IMR-90 (cell line): ENCODE results near the gene SLC39A11. TPM values are rescaled to one million over a fixed set of nuclear protein-coding genes. Genes with fewer than 3 reads are reported as not detected.

Source experiments
- ATAC-seq: fragments of 200-7000 bp; cut with Tn5 transposase; 2 replicates; pipeline ENCODE4 v1.9.1; 2020; ENCODE audit warnings: low read depth, mild to moderate bottlenecking, moderate library complexity
- BruUV-seq: library from RNA; stranded (reverse); fragments of 400-500 nt; replicated peaks from 2 replicates; lab custom pipeline; 2021; lab: Mats Ljungman, UMichigan
- CTCF ChIA-PET: fragments of 300-600 bp; formaldehyde crosslinking; extraction: SDS; loops from one replicate; lab custom pipeline; 2021; ENCODE audit warnings: antibody characterized with exemption; lab: Yijun Ruan, JAX
- POLR2A ChIA-PET: fragments of 300-600 bp; sonication (Branson Sonifier 250); formaldehyde crosslinking; loops from one replicate; lab custom pipeline; 2022; ENCODE audit warnings: antibody characterized with exemption; ENCODE audit not compliant: unreplicated experiment; lab: Charles Lee
- DNase-seq: peaks from one replicate; pipeline ENCODE4 v3.0.0; 2013
- H2AFZ ChIP-seq: replicated peaks from 2 replicates; pipeline ENCODE3; 2013; ENCODE audit warnings: low read length, mild to moderate bottlenecking; ENCODE audit not compliant: poor library complexity
- H2AK5ac ChIP-seq: 2 replicates; pipeline ENCODE4 v1.6.1; 2013; ENCODE audit warnings: low read depth, low read length, inconsistent platforms
- H2AK9ac ChIP-seq: replicated peaks from 2 replicates; pipeline ENCODE3; 2013; ENCODE audit warnings: mild to moderate bottlenecking, low read depth, low read length, moderate library complexity; ENCODE audit not compliant: poor library complexity
- H2BK120ac ChIP-seq: 2 replicates; pipeline ENCODE4 v1.6.1; 2013; ENCODE audit warnings: low read depth, low read length, inconsistent platforms
- H2BK15ac ChIP-seq: 3 replicates; pipeline ENCODE4 v1.6.1; 2013; ENCODE audit warnings: low read depth, low read length, inconsistent platforms
- H2BK20ac ChIP-seq: 2 replicates; pipeline ENCODE4 v1.6.1; 2013; ENCODE audit warnings: low read depth, mild to moderate bottlenecking, inconsistent platforms, low read length, moderate library complexity
- H2BK5ac ChIP-seq: 2 replicates; pipeline ENCODE4 v1.6.1; 2013; ENCODE audit warnings: mild to moderate bottlenecking, low read depth, low read length, inconsistent platforms; ENCODE audit not compliant: poor library complexity, severe bottlenecking
- H3K14ac ChIP-seq: replicated peaks from 2 replicates; pipeline ENCODE4 v1.6.1; 2013; ENCODE audit warnings: low read depth, low read length, inconsistent platforms
- H3K18ac ChIP-seq: 2 replicates; pipeline ENCODE4 v1.6.1; 2013; ENCODE audit warnings: low read depth, low read length, control low read depth
- H3K23ac ChIP-seq: 2 replicates; pipeline ENCODE4 v1.6.1; 2013; ENCODE audit warnings: low read depth, low read length, inconsistent platforms
- H3K27ac ChIP-seq: 2 replicates; pipeline ENCODE4 v1.5.1; 2013; ENCODE audit warnings: mild to moderate bottlenecking, control low read depth, low read length; ENCODE audit not compliant: insufficient read depth
- H3K27me3 ChIP-seq: 2 replicates; pipeline ENCODE4 v1.6.1; 2013; ENCODE audit warnings: low read length; ENCODE audit not compliant: control insufficient read depth, insufficient read depth
- H3K36me3 ChIP-seq: 2 replicates; pipeline ENCODE4 v1.6.1; 2013; ENCODE audit warnings: low read length, mixed read lengths; ENCODE audit not compliant: control insufficient read depth, insufficient read depth
- H3K4ac ChIP-seq: 2 replicates; pipeline ENCODE4 v1.6.1; 2013; ENCODE audit warnings: low read depth, low read length, inconsistent platforms
- H3K4me1 ChIP-seq: 2 replicates; pipeline ENCODE4 v1.6.1; 2013; ENCODE audit warnings: low read length, mixed read lengths; ENCODE audit not compliant: control insufficient read depth, insufficient read depth
- H3K4me2 ChIP-seq: 2 replicates; pipeline ENCODE4 v1.6.1; 2013; ENCODE audit warnings: low read depth, mild to moderate bottlenecking, control low read depth, low read length, moderate library complexity
- H3K4me3 ChIP-seq: 2 replicates; pipeline ENCODE4 v1.5.1; 2013; ENCODE audit warnings: low read depth, mild to moderate bottlenecking, control low read depth, low read length, moderate library complexity; ENCODE audit not compliant: insufficient read depth
- H3K56ac ChIP-seq: 2 replicates; pipeline ENCODE4 v1.6.1; 2013; ENCODE audit warnings: low read length, inconsistent platforms; ENCODE audit not compliant: insufficient read depth; ENCODE audit errors: extremely low read depth
- H3K79me1 ChIP-seq, 2 experiments: 2 replicates each; pipeline ENCODE4 v1.6.1; 2013; ENCODE audit warnings: low read length in 2 of 2, inconsistent platforms in 1 of 2, low read depth in 1 of 2
- H3K9ac ChIP-seq: 2 replicates; pipeline ENCODE4 v1.6.1; 2013; ENCODE audit warnings: low read depth, low read length, control low read depth
- H3K9me1 ChIP-seq: 2 replicates; pipeline ENCODE4 v1.6.1; 2013; ENCODE audit warnings: low read length, inconsistent platforms; ENCODE audit not compliant: insufficient read depth
- H3K9me3 ChIP-seq: 2 replicates; pipeline ENCODE4 v1.6.1; 2013; ENCODE audit warnings: low read length; ENCODE audit not compliant: control insufficient read depth, insufficient read depth
- H4K20me1 ChIP-seq: 2 replicates; pipeline ENCODE4 v1.6.1; 2013; ENCODE audit warnings: low read length, inconsistent platforms; ENCODE audit not compliant: insufficient read depth
- H4K5ac ChIP-seq: 2 replicates; pipeline ENCODE4 v1.6.1; 2013; ENCODE audit warnings: mild to moderate bottlenecking, low read depth, low read length, control low read depth
- H4K8ac ChIP-seq, 2 experiments: 2 replicates each; pipeline ENCODE4 v1.6.1; 2013; ENCODE audit warnings: low read depth in 2 of 2, low read length in 2 of 2, control low read depth in 1 of 2, inconsistent platforms in 1 of 2
- H4K91ac ChIP-seq: 2 replicates; pipeline ENCODE4 v1.6.1; 2013; ENCODE audit warnings: low read depth, low read length, inconsistent platforms; ENCODE audit not compliant: insufficient read depth
- BHLHE40 ChIP-seq: fragments of 150-350 bp; IDR thresholded peaks from 2 replicates; pipeline ENCODE4 v1.6.1; 2016; ENCODE audit warnings: mild to moderate bottlenecking, low read depth, low read length
- CEBPB ChIP-seq: IDR thresholded peaks from 2 replicates; pipeline ENCODE4 v1.6.1; 2012; ENCODE audit warnings: low read depth, low read length, improper control_type of control experiment
- CHD1 ChIP-seq: IDR thresholded peaks from 2 replicates; pipeline ENCODE4 v1.6.1; 2012; ENCODE audit warnings: low read depth, low read length, improper control_type of control experiment
- FOS ChIP-seq: fragments of 150-350 bp; IDR thresholded peaks from 2 replicates; pipeline ENCODE4 v1.6.1; 2016; ENCODE audit warnings: low read depth, low read length
- MAFK ChIP-seq: IDR thresholded peaks from 2 replicates; pipeline ENCODE4 v1.6.1; 2012; ENCODE audit warnings: low read depth, low read length, improper control_type of control experiment
- MAZ ChIP-seq: IDR thresholded peaks from 2 replicates; pipeline ENCODE4 v1.6.1; 2012; ENCODE audit warnings: low read depth, mild to moderate bottlenecking, low read length, improper control_type of control experiment, moderate library complexity, borderline replicate concordance
- MXI1 ChIP-seq: IDR thresholded peaks from 2 replicates; pipeline ENCODE4 v1.6.1; 2012; ENCODE audit warnings: low read depth, mild to moderate bottlenecking, low read length, moderate library complexity, borderline replicate concordance
- NFE2L2 ChIP-seq: fragments of 150-350 bp; IDR thresholded peaks from 2 replicates; pipeline ENCODE4 v1.6.1; 2016; ENCODE audit warnings: low read depth, mild to moderate bottlenecking, low read length
- POLR2A ChIP-seq: IDR thresholded peaks from 2 replicates; pipeline ENCODE4 v1.6.1; 2012; ENCODE audit warnings: mild to moderate bottlenecking, low read depth, low read length
- RAD21 ChIP-seq: IDR thresholded peaks from 2 replicates; pipeline ENCODE4 v1.6.1; 2012; ENCODE audit warnings: low read length, improper control_type of control experiment
- RCOR1 ChIP-seq: IDR thresholded peaks from 2 replicates; pipeline ENCODE4 v1.6.1; 2012; ENCODE audit warnings: mild to moderate bottlenecking, low read length, improper control_type of control experiment; ENCODE audit not compliant: insufficient replicate concordance
- SMC3 ChIP-seq: fragments of 150-350 bp; IDR thresholded peaks from 2 replicates; pipeline ENCODE4 v1.6.1; 2016; ENCODE audit warnings: low read depth, mild to moderate bottlenecking, antibody characterized with exemption, low read length, moderate library complexity
- WGBS, 2 experiments: methylation state at CpG; one replicate each; pipeline versions ENCODE4 v1.1.5 to v1.1.7; 2013; ENCODE audit warnings: missing lambda C conversion rate in 2 of 2; ENCODE audit not compliant: insufficient read length in 1 of 2; ENCODE audit errors: extremely low coverage in 2 of 2; 5-methylcytosine and 5-hydroxymethylcytosine counted together
- dilution Hi-C: fragments of 300-500 bp; cut with HindIII; formaldehyde crosslinking; loops from one replicate; pipeline ENCODE4 v1.14.3; 2018; ENCODE audit warnings: low sequenced_read_pairs; ENCODE audit not compliant: unreplicated experiment
- in situ Hi-C: fragments of 300-500 bp; cut with MboI; formaldehyde crosslinking; loops from 3 replicates; pipeline ENCODE4 v1.14.3; 2019; ENCODE audit warnings: low sequenced_read_pairs, inconsistent platforms, mixed read lengths
- intact Hi-C: fragments of 100-400 bp; cut with micrococcal nuclease; formaldehyde crosslinking; loops from 2 replicates; pipeline ENCODE4 v1.10.0; 2022
- polyA plus RNA-seq, 3 experiments: library from polyadenylated mRNA; depleted of rRNA; stranded (reverse); fragments of >200 nt; gene quantifications; 2 replicates each; pipeline ENCODE4 v1.2.3, GENCODE V29; 2012; ENCODE audit warnings: low replicate concordance in 1 of 3
- total RNA-seq: library from RNA; depleted of rRNA; stranded (reverse); fragments of >200 nt; gene quantifications from 2 replicates; pipeline ENCODE4 v1.2.3, GENCODE V29; 2012
- TF ChIP-seq, protein P1 (sequence below): conservative IDR thresholded peaks from 2 replicates; pipeline ENCODE4 v1.5.1; 2012; ENCODE audit warnings: mild to moderate bottlenecking, low read depth, low read length, improper control_type of control experiment
- TF ChIP-seq, protein P2 (sequence below): fragments of 150-350 bp; IDR thresholded peaks from 2 replicates; pipeline ENCODE4 v1.6.1; 2016; ENCODE audit warnings: low read depth, mild to moderate bottlenecking, low read length, moderate library complexity, borderline replicate concordance
- TF ChIP-seq, protein P3 (sequence below): fragments of 150-350 bp; IDR thresholded peaks from 2 replicates; pipeline ENCODE4 v1.6.1; 2017; ENCODE audit warnings: mild to moderate bottlenecking, antibody characterized with exemption, low read length, low read depth

The SLC39A11 gene
- total and polyA plus RNA-seq, 2 of the 4 experiments (the other 2 are of a cell fraction): 8.8 to 14.3 TPM

DNA sequence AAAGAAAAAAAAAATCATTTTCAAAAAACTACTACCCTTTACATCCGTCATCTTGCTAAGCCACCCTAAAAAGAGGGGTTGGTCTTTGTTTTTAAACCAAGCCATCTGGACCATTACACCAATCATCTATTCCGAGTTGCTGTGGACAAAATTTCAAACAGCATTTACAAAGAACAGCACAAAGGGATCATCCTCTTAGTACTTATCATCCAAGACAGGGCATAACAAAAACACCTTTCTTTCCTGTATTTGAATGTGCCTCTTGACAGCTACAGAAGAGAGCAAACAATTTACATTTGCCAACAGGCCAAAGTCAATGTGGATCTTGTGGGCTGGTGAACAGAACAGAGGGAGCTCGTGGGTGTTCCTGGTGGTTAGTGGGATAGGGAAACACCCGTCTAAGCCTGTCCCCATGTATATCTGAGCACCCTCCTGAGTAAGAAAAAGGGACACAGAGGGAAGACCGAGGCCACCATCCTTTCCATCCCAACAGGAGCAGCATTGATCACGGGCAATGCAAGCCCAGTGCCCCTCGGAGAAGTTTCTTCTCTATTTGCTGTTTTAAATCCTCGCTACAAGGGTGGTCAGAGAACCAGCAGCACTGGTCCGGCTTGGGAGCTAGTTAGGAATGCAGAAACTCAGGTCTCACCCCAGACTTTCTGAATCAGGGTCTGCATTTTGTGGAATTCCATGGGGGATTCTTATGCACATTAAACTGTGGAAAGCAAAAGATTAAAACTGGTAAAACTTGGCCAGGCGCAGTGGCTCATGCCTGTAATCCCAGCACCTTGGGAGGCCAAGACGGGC, 1.9 kb downstream of the SLC39A11 start:
- ChIA-PET CTCF (no interaction called here), POLR2A (no interaction called here)
- dilution Hi-C loops (no loop called here), in situ Hi-C loops (no loop called here), intact Hi-C loops (loop anchor here (5.0 kb wide), 1 partner anchor 363 kb away; no protein-coding TSS in a partner anchor)
- Histone ChIP-seq H3K9me1 (no peaks in the 10 kb centered on the region), H2AFZ (no peak overlapping the region), H3K79me1 (peaks cover 10 to 11% of the 10 kb centered on the region in 2 experiments), H2BK15ac (no peak overlapping the region), H3K9ac (no peak overlapping the region), H3K36me3 (peaks cover 8% of the 10 kb centered on the region), H3K27me3 (0 out of 2 replicates have a peak, but pooled peaks cover 2% of the 10 kb centered on the region), H3K18ac (no peak overlapping the region), H4K5ac (no peak overlapping the region), H3K4me3 (no peak overlapping the region), H3K4me2 (no peak overlapping the region), H4K8ac (no peak overlapping the region), H2AK5ac (no peak overlapping the region), H3K4me1 (peaks cover 3% of the 10 kb centered on the region), H2BK120ac (no peak overlapping the region), H3K56ac (no peak overlapping the region), H2BK5ac (no peak overlapping the region), H3K9me3 (no peaks in the 10 kb centered on the region), H4K91ac (no peak overlapping the region), H2BK20ac (no peak overlapping the region), H3K4ac (no peak overlapping the region), H3K14ac (no peak overlapping the region), H2AK9ac (no peak overlapping the region), H4K20me1 (no peaks in the 10 kb centered on the region; the same call in none of the 2 replicates), H3K23ac (no peak overlapping the region), H3K27ac (no peak overlapping the region)
- 83% methylated on average over 1 of the region's 11 CpGs; no CpG with 5 or more reads in 1 of the 2 experiments for WGBS, 2 experiments
- ATAC-seq (no peak), DNase-seq (no peak)
- no TSS peak for BruUV-seq
- TF ChIP-seq NFE2L2 (no peak), RAD21 (no peak), FOS (no peak), CHD1 (no peak), MAFK (no peak), POLR2A (no peak), BHLHE40 (no peak), CEBPB (no peak), MXI1 (no peak), RCOR1 (no peak), MAZ (no peak), SMC3 (no peak)
- TF ChIP-seq, protein P1, sequence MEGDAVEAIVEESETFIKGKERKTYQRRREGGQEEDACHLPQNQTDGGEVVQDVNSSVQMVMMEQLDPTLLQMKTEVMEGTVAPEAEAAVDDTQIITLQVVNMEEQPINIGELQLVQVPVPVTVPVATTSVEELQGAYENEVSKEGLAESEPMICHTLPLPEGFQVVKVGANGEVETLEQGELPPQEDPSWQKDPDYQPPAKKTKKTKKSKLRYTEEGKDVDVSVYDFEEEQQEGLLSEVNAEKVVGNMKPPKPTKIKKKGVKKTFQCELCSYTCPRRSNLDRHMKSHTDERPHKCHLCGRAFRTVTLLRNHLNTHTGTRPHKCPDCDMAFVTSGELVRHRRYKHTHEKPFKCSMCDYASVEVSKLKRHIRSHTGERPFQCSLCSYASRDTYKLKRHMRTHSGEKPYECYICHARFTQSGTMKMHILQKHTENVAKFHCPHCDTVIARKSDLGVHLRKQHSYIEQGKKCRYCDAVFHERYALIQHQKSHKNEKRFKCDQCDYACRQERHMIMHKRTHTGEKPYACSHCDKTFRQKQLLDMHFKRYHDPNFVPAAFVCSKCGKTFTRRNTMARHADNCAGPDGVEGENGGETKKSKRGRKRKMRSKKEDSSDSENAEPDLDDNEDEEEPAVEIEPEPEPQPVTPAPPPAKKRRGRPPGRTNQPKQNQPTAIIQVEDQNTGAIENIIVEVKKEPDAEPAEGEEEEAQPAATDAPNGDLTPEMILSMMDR: no peak
- TF ChIP-seq, protein P2, sequence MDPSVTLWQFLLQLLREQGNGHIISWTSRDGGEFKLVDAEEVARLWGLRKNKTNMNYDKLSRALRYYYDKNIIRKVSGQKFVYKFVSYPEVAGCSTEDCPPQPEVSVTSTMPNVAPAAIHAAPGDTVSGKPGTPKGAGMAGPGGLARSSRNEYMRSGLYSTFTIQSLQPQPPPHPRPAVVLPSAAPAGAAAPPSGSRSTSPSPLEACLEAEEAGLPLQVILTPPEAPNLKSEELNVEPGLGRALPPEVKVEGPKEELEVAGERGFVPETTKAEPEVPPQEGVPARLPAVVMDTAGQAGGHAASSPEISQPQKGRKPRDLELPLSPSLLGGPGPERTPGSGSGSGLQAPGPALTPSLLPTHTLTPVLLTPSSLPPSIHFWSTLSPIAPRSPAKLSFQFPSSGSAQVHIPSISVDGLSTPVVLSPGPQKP: no peak
- TF ChIP-seq, protein P3, sequence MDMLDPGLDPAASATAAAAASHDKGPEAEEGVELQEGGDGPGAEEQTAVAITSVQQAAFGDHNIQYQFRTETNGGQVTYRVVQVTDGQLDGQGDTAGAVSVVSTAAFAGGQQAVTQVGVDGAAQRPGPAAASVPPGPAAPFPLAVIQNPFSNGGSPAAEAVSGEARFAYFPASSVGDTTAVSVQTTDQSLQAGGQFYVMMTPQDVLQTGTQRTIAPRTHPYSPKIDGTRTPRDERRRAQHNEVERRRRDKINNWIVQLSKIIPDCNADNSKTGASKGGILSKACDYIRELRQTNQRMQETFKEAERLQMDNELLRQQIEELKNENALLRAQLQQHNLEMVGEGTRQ: no peak
